OCI-LY7 (cell line): ENCODE results near the gene PHF1. TPM values are rescaled to one million over a fixed set of nuclear protein-coding genes. Genes with fewer than 3 reads are reported as not detected.

Experiments
- BruUV-seq: library from RNA; stranded (reverse); fragments of 400-500 nt; replicated peaks from 2 replicates; lab custom pipeline; 2021; lab: Mats Ljungman, UMichigan
- CTCF ChIA-PET: fragments of 300-600 bp; sonication (Branson Sonifier 250); formaldehyde crosslinking; loops from one replicate; lab custom pipeline; 2022; ENCODE audit warnings: antibody characterized with exemption; ENCODE audit not compliant: unreplicated experiment; lab: Charles Lee
- POLR2A ChIA-PET: fragments of 300-600 bp; sonication (Branson Sonifier 250); formaldehyde crosslinking; loops from one replicate; lab custom pipeline; 2022; ENCODE audit warnings: antibody characterized with exemption; lab: Charles Lee
- DNase-seq: peaks from one replicate; pipeline ENCODE4 v3.0.0-alpha.2; 2015; ENCODE audit warnings: low spot score
- H2AFZ ChIP-seq: fragments of 200-600 bp; sonication (generic), shearing (Covaris generic); 2 replicates; pipeline ENCODE4 v1.6.1; 2014; ENCODE audit warnings: mild to moderate bottlenecking, antibody characterized with exemption, low read length, moderate library complexity
- H3K27ac ChIP-seq: fragments of 200-600 bp; sonication (generic); 2 replicates; pipeline ENCODE4 v1.5.1; 2014; ENCODE audit warnings: mixed run types, low read depth, mild to moderate bottlenecking, moderate library complexity, low read length, inconsistent platforms; ENCODE audit not compliant: poor library complexity, severe bottlenecking
- H3K36me3 ChIP-seq: fragments of 200-600 bp; sonication (generic); 2 replicates; pipeline ENCODE4 v1.6.1; 2014; ENCODE audit warnings: mild to moderate bottlenecking, antibody characterized with exemption, low read length, moderate library complexity, mixed read lengths; ENCODE audit not compliant: insufficient read depth
- H3K4me1 ChIP-seq: fragments of 200-600 bp; sonication (generic); 2 replicates; pipeline ENCODE4 v1.5.1; 2014; ENCODE audit warnings: mild to moderate bottlenecking, low read length; ENCODE audit not compliant: insufficient read depth, poor library complexity, severe bottlenecking
- H3K4me2 ChIP-seq: fragments of 200-600 bp; sonication (generic); 2 replicates; pipeline ENCODE4 v1.6.1; 2014; ENCODE audit warnings: mild to moderate bottlenecking, low read length
- H3K4me3 ChIP-seq: fragments of 200-600 bp; sonication (generic); 2 replicates; pipeline ENCODE4 v1.5.1; 2014; ENCODE audit warnings: mild to moderate bottlenecking, low read depth, low read length; ENCODE audit not compliant: poor library complexity, severe bottlenecking
- H3K79me2 ChIP-seq: fragments of 200-600 bp; sonication (generic); 2 replicates; pipeline ENCODE4 v1.6.1; 2016; ENCODE audit warnings: low read depth, mild to moderate bottlenecking, low read length, moderate library complexity, mixed read lengths; ENCODE audit not compliant: insufficient read depth
- H3K9me2 ChIP-seq: fragments of 200-600 bp; sonication (generic); 2 replicates; pipeline ENCODE4 v1.6.1; 2016; ENCODE audit warnings: mild to moderate bottlenecking, low read length, mixed read lengths; ENCODE audit not compliant: insufficient read depth
- H3K9me3 ChIP-seq: fragments of 200-600 bp; sonication (generic); 2 replicates; pipeline ENCODE4 v1.6.1; 2014; ENCODE audit warnings: mild to moderate bottlenecking, mixed run types, low read length, mixed read lengths
- H4K20me1 ChIP-seq: fragments of 200-600 bp; sonication (generic); 2 replicates; pipeline ENCODE4 v1.6.1; 2014; ENCODE audit warnings: mild to moderate bottlenecking, antibody characterized with exemption, low read length, moderate library complexity, mixed read lengths; ENCODE audit not compliant: insufficient read depth
- CTCF ChIP-seq: fragments of 200-600 bp; sonication (generic); conservative IDR thresholded peaks from 2 replicates; pipeline ENCODE4 v1.5.1; 2014; ENCODE audit warnings: mild to moderate bottlenecking, antibody characterized with exemption, low read length, moderate library complexity, mixed read lengths
- EZH2phosphoT487 ChIP-seq: fragments of 200-600 bp; sonication (generic); IDR thresholded peaks from 2 replicates; pipeline ENCODE4 v1.6.1; 2018; ENCODE audit warnings: low read depth, borderline replicate concordance, mild to moderate bottlenecking, mixed run types, antibody characterized with exemption, low read length, moderate library complexity, mixed read lengths
- intact Hi-C: fragments of 100-400 bp; cut with micrococcal nuclease; formaldehyde crosslinking; loops from one replicate; pipeline ENCODE4 v1.10.0; 2022; ENCODE audit not compliant: unreplicated experiment
- total RNA-seq, 2 experiments: library from RNA; depleted of rRNA in 1 of 2; stranded (reverse); fragments of >200 nt in 1 of 2; shearing (Covaris generic) in 1 of 2; gene quantifications; 2 replicates each; pipeline ENCODE4 v1.2.3, GENCODE V29; 2014 to 2022

The PHF1 gene
- total RNA-seq, 2 experiments from 2014 or later: 19.9 to 30.2 TPM

GRCh38 chr6:33421344-33421643 lies 10.5 kb downstream of the PHF1 start:
- TF ChIP-seq EZH2phosphoT487 (no peak), CTCF (no peak)
- Histone ChIP-seq H3K9me3 (no peaks in the 10 kb centered on the region), H4K20me1 (peaks cover 6% of the 10 kb centered on the region; the same call in 1 of the 2 replicates), H2AFZ (no peak overlapping the region), H3K36me3 (peaks cover 2% of the 10 kb centered on the region), H3K4me3 (no peak overlapping the region), H3K4me1 (peaks cover 41% of the 10 kb centered on the region), H3K27ac (no peak overlapping the region), H3K4me2 (0 out of 2 replicates have a peak overlapping the region, but pooled peaks have one; percentile 55), H3K79me2 (peaks cover 14% of the 10 kb centered on the region; the same call in 1 of the 2 replicates), H3K9me2 (no peaks in the 10 kb centered on the region)
- ChIA-PET CTCF (no interaction called here), POLR2A (no interaction called here)
- no peak for DNase-seq
- BruUV-seq: no TSS peak
- intact Hi-C loops: no loop called here

GRCh38 chr6:33423777-33424176 lies 13.0 kb downstream of the PHF1 start:
- POLR2A ChIA-PET: no interaction called here
- CTCF ChIA-PET: interaction anchor here (0.6 kb wide), 1 partner anchor 31 kb away, joined by 3 read pairs; the partner anchor contains the start of gene ZBTB9
- H3K4me2 ChIP-seq: no peak overlapping the region
- TF ChIP-seq EZH2phosphoT487 (no peak), CTCF (no peak)
- intact Hi-C loops: no loop called here
- BruUV-seq: no TSS peak
- no peaks in the 10 kb centered on the region for H3K9me3 ChIP-seq
- peaks cover 47% of the 10 kb centered on the region for H3K4me1 ChIP-seq
- H3K4me3 ChIP-seq: no peak overlapping the region
- no peaks in the 10 kb centered on the region for H3K79me2 ChIP-seq
- H3K27ac ChIP-seq: no peak overlapping the region
- no peaks in the 10 kb centered on the region for H4K20me1 ChIP-seq
- no peaks in the 10 kb centered on the region for H3K9me2 ChIP-seq
- no peak overlapping the region for H2AFZ ChIP-seq
- no peak for DNase-seq
- no peaks in the 10 kb centered on the region; the same call in 1 of the 2 replicates for H3K36me3 ChIP-seq

GRCh38 chr6:33424855-33425667 lies 14.2 kb downstream of the PHF1 start:
- CTCF ChIA-PET: no interaction called here

More at GRCh38 chr6:33424855-33425667, 14.2 kb downstream of the PHF1 start:
- Histone ChIP-seq H3K79me2 (peaks cover 3% of the 10 kb centered on the region; the same call in 1 of the 2 replicates), H3K27ac (peak overlapping the region; percentile 58), H4K20me1 (no peaks in the 10 kb centered on the region), H3K9me3 (no peaks in the 10 kb centered on the region), H3K4me2 (peak overlapping the region; percentile 84), H3K4me1 (peaks cover 48% of the 10 kb centered on the region), H3K9me2 (no peaks in the 10 kb centered on the region), H2AFZ (peak overlapping the region; percentile 52; the same call in 1 of the 2 replicates), H3K36me3 (no peaks in the 10 kb centered on the region; the same call in 1 of the 2 replicates), H3K4me3 (peak overlapping the region; percentile 67)
- DNase-seq: no peak
- no peak for TF ChIP-seq EZH2phosphoT487
- no peak for TF ChIP-seq CTCF
- POLR2A ChIA-PET: interaction anchor here (0.7 to 1.5 kb wide), 5 partner anchors 30 to 176 kb away, joined by 3 to 7 read pairs (median 5); partner anchors contain the start of gene ZBTB9
- intact Hi-C loops: loop anchor here (5.0 kb wide), 1 partner anchor 148 kb away; the partner anchor contains the start of gene B3GALT4
- no TSS peak for BruUV-seq
